ENCODE results near the gene HDAC9.

DNA sequence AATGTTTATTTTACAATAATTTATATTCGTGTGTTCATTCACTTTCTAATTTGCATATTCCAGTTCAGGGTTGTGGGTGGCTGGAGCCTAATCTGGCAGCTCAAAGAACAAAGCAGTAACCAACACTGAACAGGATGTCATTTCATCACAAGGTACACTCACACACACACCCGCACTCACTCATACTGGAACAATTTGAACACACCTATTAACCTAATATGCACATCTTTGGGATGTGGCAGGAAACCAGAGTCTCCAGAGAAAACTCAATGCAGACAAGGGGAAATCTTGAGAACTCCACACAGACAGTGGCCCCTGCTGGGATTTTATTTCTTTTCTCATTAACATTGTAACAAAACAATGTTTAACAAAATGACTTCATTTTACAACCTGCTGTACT lies 524.5 kb downstream of the HDAC9 start:
- TF ChIP-seq, protein P1, sequence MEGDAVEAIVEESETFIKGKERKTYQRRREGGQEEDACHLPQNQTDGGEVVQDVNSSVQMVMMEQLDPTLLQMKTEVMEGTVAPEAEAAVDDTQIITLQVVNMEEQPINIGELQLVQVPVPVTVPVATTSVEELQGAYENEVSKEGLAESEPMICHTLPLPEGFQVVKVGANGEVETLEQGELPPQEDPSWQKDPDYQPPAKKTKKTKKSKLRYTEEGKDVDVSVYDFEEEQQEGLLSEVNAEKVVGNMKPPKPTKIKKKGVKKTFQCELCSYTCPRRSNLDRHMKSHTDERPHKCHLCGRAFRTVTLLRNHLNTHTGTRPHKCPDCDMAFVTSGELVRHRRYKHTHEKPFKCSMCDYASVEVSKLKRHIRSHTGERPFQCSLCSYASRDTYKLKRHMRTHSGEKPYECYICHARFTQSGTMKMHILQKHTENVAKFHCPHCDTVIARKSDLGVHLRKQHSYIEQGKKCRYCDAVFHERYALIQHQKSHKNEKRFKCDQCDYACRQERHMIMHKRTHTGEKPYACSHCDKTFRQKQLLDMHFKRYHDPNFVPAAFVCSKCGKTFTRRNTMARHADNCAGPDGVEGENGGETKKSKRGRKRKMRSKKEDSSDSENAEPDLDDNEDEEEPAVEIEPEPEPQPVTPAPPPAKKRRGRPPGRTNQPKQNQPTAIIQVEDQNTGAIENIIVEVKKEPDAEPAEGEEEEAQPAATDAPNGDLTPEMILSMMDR (IDR thresholded peaks at IDR 0.05): no peak
- TF ChIP-seq POLR2A (IDR thresholded peaks at IDR 0.05) (no peak), EP300 (IDR thresholded peaks at IDR 0.05) (no peak)

All from gastroesophageal sphincter (tissue), 3 donors.